Ascending aorta (tissue), 2 donors: ENCODE measurements around the gene PTGR3. TPM values are rescaled to one million over a fixed set of nuclear protein-coding genes. Genes with fewer than 3 reads are reported as not detected.

ENCODE experiments used
- DNase-seq, 2 donors: peaks; one replicate each; pipeline ENCODE4 v3.0.0-alpha.2; 2019; ENCODE audit warnings: low spot score in 2 of 2
- H3K27ac ChIP-seq, 2 donors: fragments of 200-600 bp; sonication (generic); one replicate each; pipeline ENCODE4 v1.5.1; 2016 to 2017; ENCODE audit warnings: mild to moderate bottlenecking in 1 of 2
- H3K27me3 ChIP-seq: fragments of 200-600 bp; sonication (generic); one replicate; pipeline ENCODE4 v1.5.1; 2017
- H3K36me3 ChIP-seq, 2 donors: fragments of 200-600 bp; sonication (generic); one replicate each; pipeline ENCODE4 v1.5.1; 2016
- H3K4me1 ChIP-seq, 2 donors: fragments of 200-600 bp; sonication (generic); one replicate each; pipeline ENCODE4 v1.5.1; 2016 to 2017; ENCODE audit warnings: mild to moderate bottlenecking in 1 of 2
- H3K4me3 ChIP-seq, 2 donors: fragments of 200-600 bp; sonication (generic); one replicate each; pipeline ENCODE4 v1.5.1; 2016 to 2017; ENCODE audit warnings: mild to moderate bottlenecking in 1 of 2
- H3K9me3 ChIP-seq, 2 donors: fragments of 200-600 bp; sonication (generic); one replicate each; pipeline ENCODE4 v1.5.1; 2016
- CTCF ChIP-seq, 3 experiments: fragments of 200-600 bp in 2 of 3; fragments of 450-650 bp in 1 of 3; sonication (generic) in 2 of 3; IDR thresholded peaks; one replicate each; pipeline ENCODE4 v1.5.1; 2016 to 2019; ENCODE audit warnings: antibody characterized with exemption in 3 of 3, mild to moderate bottlenecking in 1 of 3, moderate library complexity in 1 of 3
- intact Hi-C: fragments of 100-400 bp; cut with DNase I; formaldehyde crosslinking; loops from one replicate; pipeline ENCODE4 v1.15.1; 2023
- total RNA-seq: library from RNA; depleted of rRNA; stranded (reverse); fragments of >200 nt; gene quantifications from one replicate; pipeline ENCODE4 v1.1.0, GENCODE V29; 2016

Gene PTGR3
- total RNA-seq, 1 donor from 2014 or later: 10.1 TPM

- Histone ChIP-seq H3K9me3 (no peaks in the 10 kb centered on the region), H3K27ac (no peak overlapping the region), H3K4me3 (no peak overlapping the region), H3K4me1 (peaks cover 0 to 6% of the 10 kb centered on the region in 2 donors), H3K36me3 (no peaks in the 10 kb centered on the region), H3K27me3 (no peaks in the 10 kb centered on the region)
- no peak for TF ChIP-seq CTCF (IDR thresholded peaks at IDR 0.05)
- intact Hi-C loops: no loop called here
- DNase-seq: no peak
Observed at GRCh38 chr18:75244351-75245313, 35.7 kb upstream of the PTGR3 start.

GRCh38 chr18:75241705-75242104, 32.8 kb upstream of the PTGR3 start:
- no peak overlapping the region for H3K4me3 ChIP-seq
- intact Hi-C loops: no loop called here
- no peak for TF ChIP-seq CTCF (IDR thresholded peaks at IDR 0.05)
- H3K27ac ChIP-seq: no peak overlapping the region
- peaks cover 0 to under 1% of the 10 kb centered on the region in 2 donors for H3K4me1 ChIP-seq
- H3K36me3 ChIP-seq: no peaks in the 10 kb centered on the region
- H3K9me3 ChIP-seq: no peaks in the 10 kb centered on the region
- no peaks in the 10 kb centered on the region for H3K27me3 ChIP-seq
- no peak for DNase-seq

- intact Hi-C loops: no loop called here
- Histone ChIP-seq H3K36me3 (no peaks in the 10 kb centered on the region), H3K9me3 (no peaks in the 10 kb centered on the region), H3K4me3 (no peak overlapping the region), H3K27me3 (no peaks in the 10 kb centered on the region), H3K4me1 (no peaks in the 10 kb centered on the region), H3K27ac (no peak overlapping the region)
- TF ChIP-seq CTCF (IDR thresholded peaks at IDR 0.05): no peak
- no peak for DNase-seq
Observed at GRCh38 chr18:75240433-75240832, 31.5 kb upstream of the PTGR3 start.

GRCh38 chr18:75238786-75239185, 29.8 kb upstream of the PTGR3 start:
- TF ChIP-seq CTCF (IDR thresholded peaks at IDR 0.05): no peak
- Histone ChIP-seq H3K36me3 (no peaks in the 10 kb centered on the region), H3K4me1 (no peaks in the 10 kb centered on the region), H3K27ac (no peak overlapping the region), H3K9me3 (no peaks in the 10 kb centered on the region), H3K27me3 (no peaks in the 10 kb centered on the region), H3K4me3 (no peak overlapping the region)
- no peak for DNase-seq
- intact Hi-C loops: no loop called here

GRCh38 chr18:75238100-75238499, 29.2 kb upstream of the PTGR3 start:
- Histone ChIP-seq H3K36me3 (no peaks in the 10 kb centered on the region), H3K9me3 (no peaks in the 10 kb centered on the region), H3K27me3 (no peaks in the 10 kb centered on the region), H3K4me1 (no peaks in the 10 kb centered on the region), H3K4me3 (no peak overlapping the region), H3K27ac (no peak overlapping the region)
- intact Hi-C loops: no loop called here
- DNase-seq: no peak
- TF ChIP-seq CTCF (IDR thresholded peaks at IDR 0.05): no peak
